HCT116 (cell line): ENCODE data around the gene ANXA4. TPM values are rescaled to one million over a fixed set of nuclear protein-coding genes. Genes with fewer than 3 reads are reported as not detected.

ENCODE experiments used
- ATAC-seq: fragments of 200-7000 bp; cut with Tn5 transposase; 2 replicates; pipeline ENCODE4 v1.9.1; 2020; ENCODE audit warnings: mild to moderate bottlenecking, moderate library complexity
- BruUV-seq: library from RNA; stranded (reverse); fragments of 400-500 nt; replicated peaks from 2 replicates; lab custom pipeline; 2021; lab: Mats Ljungman, UMichigan
- CTCF ChIA-PET: fragments of 300-600 bp; sonication (Branson Sonifier 250); formaldehyde crosslinking; loops from one replicate; lab custom pipeline; 2021; ENCODE audit warnings: antibody characterized with exemption; lab: Charles Lee
- POLR2A ChIA-PET: fragments of 300-600, 350-600 bp; sonication (Branson Sonifier 250); formaldehyde crosslinking; loops from one replicate; lab custom pipeline; 2021; ENCODE audit warnings: antibody characterized with exemption; lab: Charles Lee
- RAD21 ChIA-PET, 2 experiments: fragments of 300-600 bp; sonication (Branson Sonifier 250); formaldehyde crosslinking; loops; one replicate each; lab custom pipeline; 2023; ENCODE audit warnings: low total read pairs in 2 of 2; ENCODE audit not compliant: uncharacterized antibody in 2 of 2, unreplicated experiment in 2 of 2, low non-redundant PET in 1 of 2; lab: Charles Lee
- DNase-seq: peaks from one replicate; pipeline ENCODE4 v3.0.0-alpha.2; 2010; ENCODE audit warnings: low read depth, low spot score
- H2AFZ ChIP-seq: fragments of 200-600 bp; shearing (Covaris generic), sonication (generic); 2 replicates; pipeline ENCODE4 v1.6.1; 2017; ENCODE audit warnings: low read depth, mixed run types, mixed read lengths, antibody characterized with exemption, low read length; ENCODE audit not compliant: poor library complexity, severe bottlenecking
- H3K27ac ChIP-seq: 2 replicates; pipeline ENCODE4 v1.5.1; 2012; ENCODE audit warnings: low read depth, low read length
- H3K27me3 ChIP-seq: fragments of 200-600 bp; sonication (generic); 2 replicates; pipeline ENCODE4 v1.6.1; 2016; ENCODE audit warnings: mixed run types, low read length, mixed read lengths; ENCODE audit not compliant: insufficient read depth
- H3K36me3 ChIP-seq, 2 experiments: fragments of 200-500 bp in 1 of 2; fragments of 200-600 bp in 1 of 2; sonication (Bioruptor generic) in 1 of 2; sonication (generic) in 1 of 2; 2 replicates each; pipeline versions ENCODE4 v1.5.1 to v1.6.1; 2014 to 2016; ENCODE audit warnings: low read length in 2 of 2, inconsistent platforms in 1 of 2, mixed read lengths in 1 of 2, mixed run types in 1 of 2; ENCODE audit not compliant: insufficient read depth in 2 of 2, control insufficient read depth in 1 of 2
- H3K4me1 ChIP-seq, 2 experiments: fragments of 200-600 bp in 1 of 2; sonication (generic) in 1 of 2; 2 replicates each; pipeline versions ENCODE4 v1.5.1 to v1.6.1; 2012 to 2017; ENCODE audit warnings: low read length in 2 of 2, inconsistent platforms in 1 of 2, mild to moderate bottlenecking in 1 of 2, mixed read lengths in 1 of 2, mixed run types in 1 of 2, moderate library complexity in 1 of 2; ENCODE audit not compliant: insufficient read depth in 2 of 2, control insufficient read depth in 1 of 2
- H3K4me2 ChIP-seq: fragments of 200-600 bp; sonication (generic); 2 replicates; pipeline ENCODE4 v1.6.1; 2017; ENCODE audit warnings: mixed run types, low read length, mixed read lengths
- H3K4me3 ChIP-seq, 2 experiments: fragments of 200-600 bp in 1 of 2; sonication (generic) in 1 of 2; replicated peaks in 1 of 2; 2 replicates each; pipeline ENCODE4 v1.5.1; 2011 to 2016; ENCODE audit warnings: low read length in 2 of 2, control low read depth in 1 of 2, low read depth in 1 of 2, mild to moderate bottlenecking in 1 of 2, mixed read lengths in 1 of 2, mixed run types in 1 of 2
- H3K79me2 ChIP-seq: fragments of 200-600 bp; sonication (generic); 2 replicates; pipeline ENCODE4 v1.6.1; 2017; ENCODE audit warnings: mild to moderate bottlenecking, mixed run types, low read length, moderate library complexity, mixed read lengths; ENCODE audit not compliant: insufficient read depth
- H3K9ac ChIP-seq: fragments of 200-600 bp; sonication (generic); 2 replicates; pipeline ENCODE4 v1.6.1; 2016; ENCODE audit warnings: low read length, mixed read lengths
- H3K9me2 ChIP-seq: fragments of 200-600 bp; sonication (generic), shearing (Covaris generic); 2 replicates; pipeline ENCODE4 v1.6.1; 2017; ENCODE audit warnings: mixed run types, mild to moderate bottlenecking, moderate library complexity; ENCODE audit not compliant: insufficient read depth
- H3K9me3 ChIP-seq, 2 experiments: fragments of 200-500 bp in 1 of 2; fragments of 200-600 bp in 1 of 2; sonication (Bioruptor generic) in 1 of 2; sonication (generic) in 1 of 2; 2 replicates each; pipeline ENCODE4 v1.6.1; 2014 to 2017; ENCODE audit warnings: low read length in 2 of 2, mixed read lengths in 2 of 2, inconsistent platforms in 1 of 2, low read depth in 1 of 2, mild to moderate bottlenecking in 1 of 2, mixed run types in 1 of 2, moderate library complexity in 1 of 2; ENCODE audit not compliant: control insufficient read depth in 1 of 2, insufficient read depth in 1 of 2
- H4K20me1 ChIP-seq: fragments of 200-600 bp; sonication (generic), shearing (Covaris generic); 2 replicates; pipeline ENCODE4 v1.6.1; 2017; ENCODE audit warnings: mixed run types, mild to moderate bottlenecking, moderate library complexity; ENCODE audit not compliant: insufficient read depth
- CEBPB ChIP-seq: IDR thresholded peaks from 2 replicates; pipeline ENCODE4 v1.6.1; 2012; ENCODE audit warnings: low read depth
- EGR1 ChIP-seq: IDR thresholded peaks from 2 replicates; pipeline ENCODE4 v1.6.1; 2012; ENCODE audit warnings: low read depth
- ELF1 ChIP-seq: IDR thresholded peaks from 2 replicates; pipeline ENCODE4 v1.6.1; 2012; ENCODE audit warnings: low read depth, borderline replicate concordance
- EZH2 ChIP-seq: fragments of 200-600 bp; sonication (generic); IDR thresholded peaks from 2 replicates; pipeline ENCODE4 v1.6.1; 2017; ENCODE audit warnings: antibody characterized with exemption, mixed run types
- EZH2phosphoT487 ChIP-seq: fragments of 200-600 bp; IDR thresholded peaks from 2 replicates; pipeline ENCODE4 v1.6.1; 2018; ENCODE audit warnings: antibody characterized with exemption, borderline replicate concordance
- JUND ChIP-seq: IDR thresholded peaks from 2 replicates; pipeline ENCODE4 v1.6.1; 2012
- POLR2A ChIP-seq: IDR thresholded peaks from 2 replicates; pipeline ENCODE4 v1.7.0; 2011; ENCODE audit warnings: borderline replicate concordance; ENCODE audit not compliant: insufficient read depth, insufficient read length; ENCODE audit errors: extremely low read depth
- POLR2AphosphoS5 ChIP-seq: IDR thresholded peaks from 2 replicates; pipeline ENCODE4 v1.6.1; 2011; ENCODE audit warnings: mild to moderate bottlenecking, low read depth, low read length, moderate library complexity
- RAD21 ChIP-seq: IDR thresholded peaks from 2 replicates; pipeline ENCODE4 v1.6.1; 2012; ENCODE audit warnings: low read depth, mild to moderate bottlenecking
- SIN3A ChIP-seq: IDR thresholded peaks from 2 replicates; pipeline ENCODE4 v1.6.1; 2012; ENCODE audit warnings: low read depth
- SP1 ChIP-seq: IDR thresholded peaks from 2 replicates; pipeline ENCODE4 v1.6.1; 2012; ENCODE audit warnings: low read depth
- SRF ChIP-seq: IDR thresholded peaks from 2 replicates; pipeline ENCODE4 v1.6.1; 2012; ENCODE audit warnings: low read depth
- ZFX ChIP-seq: fragments of 450-650 bp; IDR thresholded peaks from 2 replicates; pipeline ENCODE4 v1.6.1; 2017
- ZNF274 ChIP-seq: fragments of 200-500 bp; sonication (Bioruptor generic); IDR thresholded peaks from 2 replicates; pipeline ENCODE4 v1.6.1; 2014; ENCODE audit warnings: mild to moderate bottlenecking, low read depth, low read length, inconsistent platforms
- intact Hi-C: fragments of 100-400 bp; cut with micrococcal nuclease; formaldehyde crosslinking; loops from 2 replicates; pipeline ENCODE4 v1.10.0; 2022
- total RNA-seq: library from RNA; stranded (reverse); gene quantifications from one replicate; pipeline ENCODE4 v1.2.1, GENCODE V29; 2021; ENCODE audit not compliant: unreplicated experiment
- TF ChIP-seq, protein P1 (sequence below): IDR thresholded peaks from 2 replicates; pipeline ENCODE4 v1.6.1; 2012
- TF ChIP-seq, protein P2 (sequence below): IDR thresholded peaks from 2 replicates; pipeline ENCODE4 v1.6.1; 2012; ENCODE audit warnings: low read depth

ANXA4 gene
- total RNA-seq, 1 experiment from 2014 or later: 64.6 TPM

DNA sequence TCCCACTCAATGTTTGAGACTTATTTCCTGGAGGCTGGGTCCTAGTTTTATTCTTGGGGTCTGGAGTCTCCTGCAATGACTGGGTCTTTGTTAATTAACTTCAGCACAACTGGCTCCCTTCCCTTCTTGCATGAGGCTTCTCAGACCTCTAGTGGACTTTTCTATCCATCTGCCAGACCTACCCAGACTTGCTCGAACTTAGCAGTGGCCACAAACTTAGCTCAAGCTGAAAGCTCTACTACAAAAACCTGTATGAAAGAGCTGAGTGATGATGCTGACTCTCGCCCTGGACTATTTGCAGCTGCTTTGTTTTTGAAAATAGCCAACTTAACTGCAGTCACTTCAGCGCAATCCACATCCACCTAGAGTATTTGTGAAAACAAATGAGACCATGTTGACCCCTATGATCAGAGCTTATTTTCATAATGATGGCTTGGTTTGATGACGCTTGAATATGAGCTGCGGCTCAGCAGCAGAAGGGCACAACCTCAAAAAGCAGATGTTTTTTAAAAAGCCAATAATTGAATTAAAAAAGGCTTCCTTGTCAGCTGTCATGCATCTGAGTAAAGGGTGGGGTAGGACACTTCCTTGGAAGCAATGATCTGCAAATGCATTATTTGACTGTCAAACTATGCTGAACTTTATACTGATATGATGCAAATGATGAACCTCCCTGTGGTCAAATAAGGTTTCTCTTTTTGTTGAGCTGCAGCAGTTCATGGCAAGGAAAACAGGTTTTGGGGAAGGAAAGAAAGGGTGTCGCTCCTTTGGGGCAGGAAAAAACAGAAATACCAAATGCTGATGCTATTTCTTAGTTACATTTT lies 10.6 kb upstream of the ANXA4 start:
- H3K9ac ChIP-seq: no peak overlapping the region
- no peak for TF ChIP-seq ELF1
- no peak for TF ChIP-seq EZH2
- TF ChIP-seq SP1: no peak
- no peak for TF ChIP-seq RAD21
- TF ChIP-seq ZNF274: no peak
- TF ChIP-seq EGR1: no peak
- H3K4me3 ChIP-seq: no peak overlapping the region
- DNase-seq: no peak
- CTCF ChIA-PET: no interaction called here
- no TSS peak for BruUV-seq
- no peaks in the 10 kb centered on the region for H3K9me3 ChIP-seq
- H3K79me2 ChIP-seq: no peaks in the 10 kb centered on the region
- H3K4me2 ChIP-seq: no peak overlapping the region
- POLR2A ChIA-PET: interaction anchor here (1.1 kb wide), 1 partner anchor 10 kb away, joined by 3 read pairs; the partner anchor contains the start of gene ANXA4
- no peak overlapping the region for H2AFZ ChIP-seq
- H3K4me1 ChIP-seq: no peaks in the 10 kb centered on the region
- no peak overlapping the region for H3K27ac ChIP-seq
- H3K9me2 ChIP-seq: no peaks in the 10 kb centered on the region
- RAD21 ChIA-PET: no interaction called here
- no peaks in the 10 kb centered on the region for H3K27me3 ChIP-seq
- no peaks in the 10 kb centered on the region for H4K20me1 ChIP-seq
- no peak for ATAC-seq
- no peaks in the 10 kb centered on the region for H3K36me3 ChIP-seq
- intact Hi-C loops: no loop called here

DNA sequence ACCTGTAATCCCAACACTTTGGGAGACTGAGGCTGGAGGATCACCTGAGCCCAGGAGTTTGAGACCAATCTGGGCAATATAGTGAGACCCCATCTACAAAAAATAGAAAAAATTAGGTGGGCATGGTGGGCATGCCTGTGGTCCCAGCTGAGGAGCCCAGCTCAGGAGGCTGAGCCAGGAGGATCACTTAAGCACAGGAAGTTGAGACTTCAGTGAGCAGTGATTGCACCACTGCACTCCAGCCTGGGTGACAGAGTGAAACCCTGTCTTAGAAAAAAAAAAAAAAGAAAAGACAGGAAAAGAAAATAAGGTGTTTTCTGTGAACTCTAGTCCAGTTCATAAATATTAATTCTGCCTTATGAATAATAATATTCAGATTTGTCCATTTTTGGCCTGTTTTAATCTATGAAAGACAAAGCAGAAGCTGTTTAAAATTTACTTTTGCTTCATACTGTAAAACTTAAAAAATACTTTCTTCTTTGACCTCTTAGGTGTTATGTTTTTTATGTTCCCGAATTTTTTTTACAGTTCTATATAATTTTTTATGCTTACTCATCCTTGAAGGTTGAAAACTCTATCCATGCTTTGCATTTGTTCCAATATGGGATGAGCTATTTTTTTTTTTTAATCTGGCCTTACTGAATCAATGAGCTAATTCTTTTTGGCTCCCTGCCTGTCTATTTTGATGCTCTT lies 8.4 kb upstream of the ANXA4 start:
- Histone ChIP-seq H4K20me1 (no peaks in the 10 kb centered on the region), H3K4me1 (no peaks in the 10 kb centered on the region), H3K9me3 (no peaks in the 10 kb centered on the region), H3K36me3 (no peaks in the 10 kb centered on the region), H3K79me2 (no peaks in the 10 kb centered on the region), H3K4me3 (no peak overlapping the region), H3K9me2 (no peaks in the 10 kb centered on the region), H3K27ac (no peak overlapping the region), H2AFZ (no peak overlapping the region), H3K27me3 (no peaks in the 10 kb centered on the region), H3K9ac (no peak overlapping the region), H3K4me2 (no peak overlapping the region)
- ChIA-PET CTCF (interaction anchor here (3.8 kb wide), 1 partner anchor 9 kb away, joined by 25 read pairs; no protein-coding TSS in a partner anchor), RAD21 (interaction anchor here in 1 of 2 experiments (0.6 kb wide), 1 partner anchor 105 kb away, joined by 6 read pairs; no protein-coding TSS in a partner anchor), POLR2A (no interaction called here)
- DNase-seq (no peak), ATAC-seq (no peak)
- intact Hi-C loops: no loop called here
- no TSS peak for BruUV-seq
- TF ChIP-seq EGR1 (no peak), POLR2A (no peak), ZNF274 (no peak), CEBPB (no peak), ZFX (no peak), POLR2AphosphoS5 (no peak), SIN3A (no peak), EZH2phosphoT487 (no peak), JUND (no peak), SRF (no peak)
- TF ChIP-seq, protein P1, sequence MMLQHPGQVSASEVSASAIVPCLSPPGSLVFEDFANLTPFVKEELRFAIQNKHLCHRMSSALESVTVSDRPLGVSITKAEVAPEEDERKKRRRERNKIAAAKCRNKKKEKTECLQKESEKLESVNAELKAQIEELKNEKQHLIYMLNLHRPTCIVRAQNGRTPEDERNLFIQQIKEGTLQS: no peak
- TF ChIP-seq, protein P2, sequence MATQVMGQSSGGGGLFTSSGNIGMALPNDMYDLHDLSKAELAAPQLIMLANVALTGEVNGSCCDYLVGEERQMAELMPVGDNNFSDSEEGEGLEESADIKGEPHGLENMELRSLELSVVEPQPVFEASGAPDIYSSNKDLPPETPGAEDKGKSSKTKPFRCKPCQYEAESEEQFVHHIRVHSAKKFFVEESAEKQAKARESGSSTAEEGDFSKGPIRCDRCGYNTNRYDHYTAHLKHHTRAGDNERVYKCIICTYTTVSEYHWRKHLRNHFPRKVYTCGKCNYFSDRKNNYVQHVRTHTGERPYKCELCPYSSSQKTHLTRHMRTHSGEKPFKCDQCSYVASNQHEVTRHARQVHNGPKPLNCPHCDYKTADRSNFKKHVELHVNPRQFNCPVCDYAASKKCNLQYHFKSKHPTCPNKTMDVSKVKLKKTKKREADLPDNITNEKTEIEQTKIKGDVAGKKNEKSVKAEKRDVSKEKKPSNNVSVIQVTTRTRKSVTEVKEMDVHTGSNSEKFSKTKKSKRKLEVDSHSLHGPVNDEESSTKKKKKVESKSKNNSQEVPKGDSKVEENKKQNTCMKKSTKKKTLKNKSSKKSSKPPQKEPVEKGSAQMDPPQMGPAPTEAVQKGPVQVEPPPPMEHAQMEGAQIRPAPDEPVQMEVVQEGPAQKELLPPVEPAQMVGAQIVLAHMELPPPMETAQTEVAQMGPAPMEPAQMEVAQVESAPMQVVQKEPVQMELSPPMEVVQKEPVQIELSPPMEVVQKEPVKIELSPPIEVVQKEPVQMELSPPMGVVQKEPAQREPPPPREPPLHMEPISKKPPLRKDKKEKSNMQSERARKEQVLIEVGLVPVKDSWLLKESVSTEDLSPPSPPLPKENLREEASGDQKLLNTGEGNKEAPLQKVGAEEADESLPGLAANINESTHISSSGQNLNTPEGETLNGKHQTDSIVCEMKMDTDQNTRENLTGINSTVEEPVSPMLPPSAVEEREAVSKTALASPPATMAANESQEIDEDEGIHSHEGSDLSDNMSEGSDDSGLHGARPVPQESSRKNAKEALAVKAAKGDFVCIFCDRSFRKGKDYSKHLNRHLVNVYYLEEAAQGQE: no peak
